OCI-LY3 (cell line): ENCODE measurements around the gene SYNGR2.

Experiments
- H2AFZ ChIP-seq: fragments of 200-600, 300-600 bp; shearing (Covaris generic); 2 replicates; pipeline ENCODE4 v1.6.0; 2014; ENCODE audit warnings: antibody characterized with exemption, low read depth, low read length
- H3K27ac ChIP-seq: fragments of 200-600, 300-600 bp; sonication (generic); 2 replicates; pipeline ENCODE4 v1.5.1; 2014; ENCODE audit warnings: mild to moderate bottlenecking, low read length, moderate library complexity, mixed read lengths
- H3K27me3 ChIP-seq: fragments of 200-600, 300-600 bp; sonication (generic); 2 replicates; pipeline ENCODE4 v1.6.1; 2014; ENCODE audit warnings: low read depth, low read length, mixed read lengths
- H3K36me3 ChIP-seq: fragments of 200-600, 300-600 bp; sonication (generic); replicated peaks from 2 replicates; pipeline ENCODE3; 2014; ENCODE audit warnings: low read depth, low read length, mixed read lengths
- H3K4me1 ChIP-seq: fragments of 300-600, 200-600 bp; sonication (generic); 2 replicates; pipeline ENCODE4 v1.6.1; 2014; ENCODE audit warnings: low read length, mixed read lengths
- H3K4me2 ChIP-seq: fragments of 200-600, 300-600 bp; sonication (generic); 2 replicates; pipeline ENCODE4 v1.6.1; 2014; ENCODE audit warnings: low read length, mixed read lengths
- H3K4me3 ChIP-seq: fragments of 300-600, 200-600 bp; sonication (generic); 2 replicates; pipeline ENCODE4 v1.5.1; 2014; ENCODE audit warnings: antibody characterized with exemption, mild to moderate bottlenecking, low read length, moderate library complexity
- H3K79me2 ChIP-seq: fragments of 300-600, 200-600 bp; shearing (Covaris generic); 2 replicates; pipeline ENCODE4 v1.6.1; 2014; ENCODE audit warnings: mild to moderate bottlenecking, low read length, mixed read lengths
- H3K9ac ChIP-seq: fragments of 300-600, 200-600 bp; shearing (Covaris generic); 2 replicates; pipeline ENCODE4 v1.6.0; 2014; ENCODE audit warnings: mild to moderate bottlenecking, low read length, moderate library complexity
- H3K9me3 ChIP-seq: fragments of 200-600, 300-600 bp; shearing (Covaris generic); 2 replicates; pipeline ENCODE4 v1.6.1; 2014; ENCODE audit warnings: low read length, mixed read lengths; ENCODE audit not compliant: insufficient read depth
- H4K20me1 ChIP-seq: fragments of 200-600, 300-600 bp; sonication (generic); 2 replicates; pipeline ENCODE4 v1.6.1; 2016; ENCODE audit warnings: low read length, mixed read lengths; ENCODE audit not compliant: insufficient read depth
- CTCF ChIP-seq: fragments of 200-600, 300-600 bp; sonication (generic); IDR thresholded peaks from 2 replicates; pipeline ENCODE4 v1.5.1; 2014; ENCODE audit warnings: antibody characterized with exemption, low read length, low read depth
- EZH2phosphoT487 ChIP-seq: fragments of 200-600 bp; shearing (Covaris generic); IDR thresholded peaks from 2 replicates; pipeline ENCODE4 v1.6.1; 2018; ENCODE audit warnings: antibody characterized with exemption, mixed run types, low read depth

SYNGR2 gene

GRCh38 chr17:78125976-78126894 is 42.1 kb upstream of the SYNGR2 start:
- peak overlapping the region; percentile 91 for H3K4me3 ChIP-seq
- no peak for TF ChIP-seq EZH2phosphoT487
- TF ChIP-seq CTCF = no peak
- peaks cover 72% of the 10 kb centered on the region for H3K4me1 ChIP-seq
- no peaks in the 10 kb centered on the region for H3K27me3 ChIP-seq
- peaks cover 11% of the 10 kb centered on the region for H4K20me1 ChIP-seq
- peak overlapping the region; percentile 98 for H3K9ac ChIP-seq
- H2AFZ ChIP-seq = no peak overlapping the region
- H3K4me2 ChIP-seq = peak overlapping the region; percentile 96
- H3K27ac ChIP-seq = peak overlapping the region; percentile 77
- peaks cover 31% of the 10 kb centered on the region for H3K36me3 ChIP-seq
- peaks cover 37% of the 10 kb centered on the region for H3K79me2 ChIP-seq
- no peaks in the 10 kb centered on the region for H3K9me3 ChIP-seq

GRCh38 chr17:78126895-78127238 is 41.5 kb upstream of the SYNGR2 start:
- H3K4me2 ChIP-seq = peak overlapping the region; percentile 96
- peak overlapping the region; percentile 91 for H3K4me3 ChIP-seq
- TF ChIP-seq CTCF (no peak), EZH2phosphoT487 (no peak)
- H3K36me3 ChIP-seq = peaks cover 27% of the 10 kb centered on the region
- no peaks in the 10 kb centered on the region for H3K9me3 ChIP-seq
- peaks cover 9% of the 10 kb centered on the region for H4K20me1 ChIP-seq
- peaks cover 37% of the 10 kb centered on the region for H3K79me2 ChIP-seq
- H3K27ac ChIP-seq = peak overlapping the region; percentile 77
- no peak overlapping the region for H2AFZ ChIP-seq
- no peaks in the 10 kb centered on the region for H3K27me3 ChIP-seq
- H3K4me1 ChIP-seq = peaks cover 69% of the 10 kb centered on the region
- H3K9ac ChIP-seq = peak overlapping the region; percentile 98

GRCh38 chr17:78127239-78127887 is 41.0 kb upstream of the SYNGR2 start:
- TF ChIP-seq EZH2phosphoT487 (no peak), CTCF (no peak)
- Histone ChIP-seq H2AFZ (no peak overlapping the region), H3K9me3 (no peaks in the 10 kb centered on the region), H3K36me3 (peaks cover 22% of the 10 kb centered on the region), H3K4me2 (peak overlapping the region; percentile 96), H3K4me1 (peaks cover 67% of the 10 kb centered on the region), H3K27me3 (no peaks in the 10 kb centered on the region), H3K79me2 (peaks cover 37% of the 10 kb centered on the region), H3K27ac (peak overlapping the region; percentile 77), H3K9ac (peak overlapping the region; percentile 98), H4K20me1 (peaks cover 7% of the 10 kb centered on the region), H3K4me3 (peak overlapping the region; percentile 91)

GRCh38 chr17:78127888-78128550 is 40.4 kb upstream of the SYNGR2 start:
- H4K20me1 ChIP-seq = peaks cover 2% of the 10 kb centered on the region; the same call in 1 of the 2 replicates
- H3K27ac ChIP-seq = peak overlapping the region; percentile 77
- H3K4me3 ChIP-seq = peak overlapping the region; percentile 91
- peaks cover 36% of the 10 kb centered on the region for H3K79me2 ChIP-seq
- peaks cover 74% of the 10 kb centered on the region for H3K4me1 ChIP-seq
- H3K27me3 ChIP-seq = no peaks in the 10 kb centered on the region
- no peaks in the 10 kb centered on the region for H3K9me3 ChIP-seq
- TF ChIP-seq CTCF (no peak), EZH2phosphoT487 (no peak)
- H3K9ac ChIP-seq = peak overlapping the region; percentile 98
- peaks cover 16% of the 10 kb centered on the region for H3K36me3 ChIP-seq
- peak overlapping the region; percentile 96 for H3K4me2 ChIP-seq
- no peak overlapping the region for H2AFZ ChIP-seq
